Osteocyte (in vitro differentiated cells): Measurements from ENCODE around the gene ACSS1. TPM values are rescaled to one million over a fixed set of nuclear protein-coding genes. Genes with fewer than 3 reads are reported as not detected.

ENCODE experiments used
- DNase-seq: peaks from one replicate; pipeline ENCODE4 v3.0.0; 2021; ENCODE audit warnings: mixed read lengths; ENCODE audit not compliant: unreplicated experiment; ENCODE audit errors: extremely low spot score
- H3K27ac Mint-ChIP-seq: one replicate; pipeline ENCODE4 v1.8.0; 2021; ENCODE audit warnings: mild to moderate bottlenecking, mixed read lengths; ENCODE audit not compliant: unreplicated experiment
- H3K27me3 Mint-ChIP-seq: one replicate; pipeline ENCODE4 v1.8.0; 2021; ENCODE audit warnings: mixed read lengths; ENCODE audit not compliant: unreplicated experiment
- H3K36me3 Mint-ChIP-seq: one replicate; pipeline ENCODE4 v1.8.0; 2021; ENCODE audit warnings: mixed read lengths; ENCODE audit not compliant: unreplicated experiment
- H3K4me1 Mint-ChIP-seq: one replicate; pipeline ENCODE4 v1.8.0; 2021; ENCODE audit warnings: mixed read lengths; ENCODE audit not compliant: unreplicated experiment
- H3K4me3 Mint-ChIP-seq: one replicate; pipeline ENCODE4 v1.8.0; 2021; ENCODE audit warnings: mild to moderate bottlenecking, moderate library complexity, mixed read lengths; ENCODE audit not compliant: unreplicated experiment
- H3K9me3 Mint-ChIP-seq: one replicate; pipeline ENCODE4 v1.8.0; 2021; ENCODE audit warnings: mixed read lengths; ENCODE audit not compliant: unreplicated experiment
- total RNA-seq: library from RNA; stranded (reverse); gene quantifications from 2 replicates; pipeline ENCODE4 v1.2.1, GENCODE V29; 2021
- TF ChIP-seq, protein P1 (sequence below): fragments of 200-600 bp; sonication (generic); IDR thresholded peaks from 2 replicates; pipeline ENCODE4 v1.5.0; 2021; ENCODE audit warnings: antibody characterized with exemption, mild to moderate bottlenecking, moderate library complexity

ACSS1 gene
- total RNA-seq, 1 donor from 2014 or later, result 8.2 TPM

DNA sequence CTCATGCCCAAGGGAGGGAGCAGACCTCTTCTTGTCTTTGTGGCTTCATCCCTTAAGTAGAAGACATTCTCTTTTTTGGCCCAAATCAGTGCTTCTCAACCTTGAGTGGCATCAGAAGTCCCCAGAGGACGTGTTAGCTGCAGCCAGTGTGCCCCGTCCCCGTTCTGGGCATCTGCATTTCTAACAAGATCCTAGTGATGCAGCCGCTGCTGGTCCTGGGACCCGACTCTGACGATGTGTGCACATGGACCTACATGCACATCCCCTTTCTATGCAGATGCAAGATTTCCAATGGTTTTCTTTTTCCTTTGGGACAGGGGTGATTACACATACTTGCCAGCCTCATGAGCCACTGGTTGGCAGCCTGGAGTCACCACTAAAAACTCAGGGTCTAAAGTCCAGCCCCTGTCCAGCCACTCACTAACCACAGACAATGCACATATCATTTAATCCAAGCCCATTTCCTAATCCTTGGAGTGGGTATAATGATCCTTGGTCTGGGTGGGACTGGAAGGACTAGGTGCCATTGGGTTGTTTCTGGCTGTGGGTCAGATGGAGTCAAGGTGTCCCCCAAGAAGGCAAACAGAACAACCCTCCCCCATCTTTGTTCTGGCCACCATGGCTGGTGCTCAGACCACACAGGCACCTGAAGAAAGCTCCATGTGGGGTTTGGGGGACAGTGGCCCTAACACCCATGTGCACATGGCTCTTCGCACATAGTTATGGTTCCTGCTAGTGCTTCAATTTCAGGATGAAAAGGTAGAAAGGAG, 6.4 kb downstream of the ACSS1 start:
- Mint-ChIP-seq H3K27ac (no peak overlapping the region), H3K27me3 (peaks cover 8% of the 10 kb centered on the region)

DNA sequence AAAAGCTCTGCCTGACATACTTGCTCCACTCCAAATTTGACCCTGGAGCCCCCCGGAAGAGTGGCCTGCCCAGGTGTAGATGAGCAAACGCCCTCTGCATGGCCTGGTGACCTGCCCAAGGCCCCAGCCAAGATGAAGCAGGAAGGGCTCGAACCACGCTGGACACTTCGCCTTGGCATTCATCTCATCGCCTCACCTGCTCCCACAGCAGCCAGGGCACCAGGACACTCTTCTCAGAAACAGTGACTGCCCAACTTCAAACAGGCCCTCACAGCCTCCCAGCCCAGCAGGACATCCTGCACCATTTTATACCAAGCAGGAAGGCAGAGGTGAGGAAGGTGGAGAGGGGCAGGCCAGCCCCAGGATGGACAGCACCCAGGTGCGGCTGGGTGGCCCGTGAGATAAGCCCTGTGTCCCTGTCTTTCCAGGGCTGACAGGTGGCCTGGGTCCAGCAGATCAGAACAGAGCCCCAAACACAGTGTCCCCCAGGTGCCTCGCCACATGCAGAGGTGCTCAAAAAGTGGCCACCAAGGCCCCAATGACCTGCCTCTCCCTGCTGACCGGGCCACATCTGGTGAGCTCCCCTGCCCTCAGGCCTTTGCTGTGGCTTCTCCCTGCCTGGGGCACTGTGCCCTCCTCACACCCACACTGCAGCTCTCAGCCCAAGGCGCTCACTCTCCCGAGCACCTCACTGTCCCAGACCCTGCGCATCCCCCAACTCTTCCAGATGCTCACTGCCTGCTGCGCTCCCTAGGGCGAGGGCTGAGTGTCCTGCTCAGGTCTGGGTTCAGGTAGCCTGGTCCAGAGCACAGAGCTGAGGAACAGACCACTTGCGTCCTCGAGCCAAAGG, 7.2 kb downstream of the ACSS1 start:
- no peak for DNase-seq
- Mint-ChIP-seq H3K27ac (no peak overlapping the region), H3K27me3 (peaks cover 8% of the 10 kb centered on the region), H3K9me3 (no peaks in the 10 kb centered on the region), H3K4me1 (peaks cover 14% of the 10 kb centered on the region), H3K4me3 (no peak overlapping the region), H3K36me3 (peaks cover 2% of the 10 kb centered on the region)
- TF ChIP-seq, protein P1, sequence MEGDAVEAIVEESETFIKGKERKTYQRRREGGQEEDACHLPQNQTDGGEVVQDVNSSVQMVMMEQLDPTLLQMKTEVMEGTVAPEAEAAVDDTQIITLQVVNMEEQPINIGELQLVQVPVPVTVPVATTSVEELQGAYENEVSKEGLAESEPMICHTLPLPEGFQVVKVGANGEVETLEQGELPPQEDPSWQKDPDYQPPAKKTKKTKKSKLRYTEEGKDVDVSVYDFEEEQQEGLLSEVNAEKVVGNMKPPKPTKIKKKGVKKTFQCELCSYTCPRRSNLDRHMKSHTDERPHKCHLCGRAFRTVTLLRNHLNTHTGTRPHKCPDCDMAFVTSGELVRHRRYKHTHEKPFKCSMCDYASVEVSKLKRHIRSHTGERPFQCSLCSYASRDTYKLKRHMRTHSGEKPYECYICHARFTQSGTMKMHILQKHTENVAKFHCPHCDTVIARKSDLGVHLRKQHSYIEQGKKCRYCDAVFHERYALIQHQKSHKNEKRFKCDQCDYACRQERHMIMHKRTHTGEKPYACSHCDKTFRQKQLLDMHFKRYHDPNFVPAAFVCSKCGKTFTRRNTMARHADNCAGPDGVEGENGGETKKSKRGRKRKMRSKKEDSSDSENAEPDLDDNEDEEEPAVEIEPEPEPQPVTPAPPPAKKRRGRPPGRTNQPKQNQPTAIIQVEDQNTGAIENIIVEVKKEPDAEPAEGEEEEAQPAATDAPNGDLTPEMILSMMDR, result no peak

More for the DNA sequence above, 6.4 kb downstream of the ACSS1 start:
- no peak overlapping the region for H3K4me3 Mint-ChIP-seq
- peaks cover 2% of the 10 kb centered on the region for H3K36me3 Mint-ChIP-seq
- H3K9me3 Mint-ChIP-seq, result no peaks in the 10 kb centered on the region
- H3K4me1 Mint-ChIP-seq, result peaks cover 22% of the 10 kb centered on the region
- TF ChIP-seq, protein P1, result no peak
- no peak for DNase-seq

DNA sequence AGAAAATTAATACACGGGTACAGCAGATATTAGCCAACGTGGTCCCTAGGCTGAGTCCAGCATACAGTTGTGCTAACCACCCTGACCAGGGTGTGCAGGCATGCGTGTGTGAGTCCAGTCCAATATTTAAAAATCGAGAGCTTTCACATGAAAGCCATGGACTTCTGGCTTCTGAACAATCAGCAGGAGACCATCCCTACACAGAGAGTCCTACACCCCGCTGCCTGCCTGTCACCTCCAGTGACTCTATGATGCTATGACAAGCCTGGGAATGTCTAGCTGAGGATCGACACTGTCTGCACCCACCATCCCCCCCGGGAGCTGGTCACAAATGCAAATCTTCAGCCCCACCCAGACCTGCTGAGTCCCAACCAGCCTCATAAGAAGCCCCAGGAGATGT, 7.9 kb downstream of the ACSS1 start:
- no peak overlapping the region for H3K4me3 Mint-ChIP-seq
- DNase-seq, result no peak
- TF ChIP-seq, protein P1, result no peak
- H3K27me3 Mint-ChIP-seq, result peaks cover 7% of the 10 kb centered on the region
- H3K9me3 Mint-ChIP-seq, result no peaks in the 10 kb centered on the region
- H3K27ac Mint-ChIP-seq, result no peak overlapping the region
- H3K4me1 Mint-ChIP-seq, result peaks cover 12% of the 10 kb centered on the region
- H3K36me3 Mint-ChIP-seq, result peaks cover 2% of the 10 kb centered on the region

GRCh38 chr20:25049261-25050060, 8.5 kb downstream of the ACSS1 start:
- Mint-ChIP-seq H3K36me3 (peaks cover 2% of the 10 kb centered on the region), H3K4me3 (no peak overlapping the region), H3K9me3 (no peaks in the 10 kb centered on the region), H3K4me1 (peaks cover 11% of the 10 kb centered on the region), H3K27ac (no peak overlapping the region), H3K27me3 (peaks cover 5% of the 10 kb centered on the region)
- no peak for DNase-seq
- TF ChIP-seq, protein P1, result no peak
